IPS-18c (cell line): ENCODE measurements around the gene MORN5.

Source experiments
- H3K4me3 ChIP-seq: 2 replicates; pipeline ENCODE4 v1.7.0; 2013; ENCODE audit warnings: low read depth, mild to moderate bottlenecking, low read length, moderate library complexity; ENCODE audit not compliant: insufficient read depth
- H3K9me3 ChIP-seq: one replicate; pipeline ENCODE4 v1.6.1; 2013; ENCODE audit warnings: mild to moderate bottlenecking, low read length, moderate library complexity; ENCODE audit not compliant: control insufficient read depth, insufficient read depth

The MORN5 gene

DNA sequence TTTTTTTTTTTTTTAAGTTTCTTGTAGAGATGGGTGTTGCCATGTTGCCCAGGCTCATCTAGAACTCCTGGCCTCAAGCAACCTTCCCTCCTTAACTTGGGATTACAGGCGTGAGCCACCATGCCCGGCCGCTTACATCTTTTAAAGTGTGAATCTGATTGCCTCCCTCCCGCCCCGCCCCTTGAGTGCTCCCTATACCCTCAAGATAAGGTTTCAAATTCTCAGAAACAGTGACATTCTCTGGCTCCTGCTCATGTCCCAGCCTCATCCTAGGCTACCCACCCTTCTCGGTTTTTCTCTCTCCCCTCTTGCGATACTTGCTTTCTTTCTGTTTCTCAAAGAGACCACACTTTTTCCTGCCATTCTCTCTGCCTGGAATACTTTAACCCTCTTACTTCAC lies 12.4 kb downstream of the MORN5 start:
- H3K9me3 ChIP-seq, result no peaks in the 10 kb centered on the region
- no peak overlapping the region for H3K4me3 ChIP-seq

DNA sequence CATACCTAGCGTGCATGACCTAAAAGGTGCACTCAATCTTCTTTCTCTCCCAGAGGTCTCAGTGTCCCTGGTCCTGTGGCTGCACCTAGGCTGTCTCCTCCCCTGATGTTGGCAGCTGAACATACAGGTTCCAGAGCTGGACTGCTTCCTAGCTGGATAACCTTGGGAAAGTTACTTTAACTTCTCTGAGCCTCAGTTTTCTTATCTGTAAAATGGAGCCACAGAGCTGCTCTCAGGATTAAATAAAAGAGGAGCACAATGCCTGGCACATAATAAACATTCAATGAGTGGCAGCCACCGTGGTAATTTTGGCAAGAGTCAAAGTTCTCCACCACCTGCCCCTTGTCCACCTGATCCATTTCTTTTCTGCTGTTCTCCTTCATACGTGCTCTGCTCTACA lies 14.0 kb downstream of the MORN5 start:
- H3K9me3 ChIP-seq, result no peaks in the 10 kb centered on the region

DNA sequence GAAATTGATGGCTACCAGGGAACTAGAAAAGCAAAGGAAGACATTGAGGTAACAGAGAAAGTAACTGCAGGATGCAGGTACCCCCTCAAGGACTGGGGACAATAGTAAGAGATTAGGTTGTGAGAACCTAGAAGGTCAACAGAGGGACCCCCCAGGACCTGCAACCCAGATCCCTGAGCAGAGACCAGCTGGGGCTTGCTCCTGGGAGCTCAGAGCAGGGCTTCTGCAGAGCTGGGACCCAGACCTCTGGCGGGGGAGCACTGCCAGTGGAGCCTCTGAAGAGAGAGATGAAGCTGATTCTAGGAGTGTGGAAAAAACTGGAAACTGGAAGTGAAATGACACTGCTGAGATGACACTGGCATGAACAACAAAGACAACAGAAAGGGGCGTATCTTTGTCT lies 17.2 kb downstream of the MORN5 start:
- no peak overlapping the region for H3K4me3 ChIP-seq

More for the DNA sequence above, 14.0 kb downstream of the MORN5 start:
- no peak overlapping the region for H3K4me3 ChIP-seq

DNA sequence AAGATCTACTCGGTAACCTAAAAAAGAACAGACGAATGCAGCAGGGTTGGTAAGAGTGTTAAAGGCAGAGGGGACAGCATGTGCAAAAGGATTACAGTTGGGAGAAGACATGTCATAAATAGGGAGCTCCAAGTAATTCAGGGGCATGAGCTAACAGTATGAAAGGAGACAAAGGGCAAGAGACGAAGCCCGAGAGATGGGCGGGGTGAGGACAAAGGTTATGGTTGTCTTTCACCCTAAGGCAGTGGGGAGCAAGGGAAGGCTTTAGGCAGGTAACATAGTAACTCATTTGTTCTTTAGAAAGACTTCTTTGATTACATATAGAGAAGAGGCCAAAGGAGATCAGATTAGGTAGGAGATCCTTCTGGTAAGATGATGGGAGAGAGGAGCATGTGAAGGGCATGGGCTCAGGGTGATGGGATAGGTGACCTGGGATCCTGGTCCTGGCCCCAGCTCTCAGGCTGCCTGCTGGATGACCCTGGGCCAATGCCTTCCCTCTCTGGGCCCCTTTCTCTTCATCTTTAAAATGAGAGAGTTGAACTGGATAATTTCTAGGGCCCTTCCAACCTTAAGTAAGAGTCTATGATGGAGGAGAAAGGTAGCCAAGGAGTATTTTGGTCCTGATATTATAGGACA lies 19.5 kb downstream of the MORN5 start:
- no peak overlapping the region for H3K4me3 ChIP-seq
- H3K9me3 ChIP-seq, result no peaks in the 10 kb centered on the region

More for the DNA sequence above, 17.2 kb downstream of the MORN5 start:
- H3K9me3 ChIP-seq, result no peaks in the 10 kb centered on the region

DNA sequence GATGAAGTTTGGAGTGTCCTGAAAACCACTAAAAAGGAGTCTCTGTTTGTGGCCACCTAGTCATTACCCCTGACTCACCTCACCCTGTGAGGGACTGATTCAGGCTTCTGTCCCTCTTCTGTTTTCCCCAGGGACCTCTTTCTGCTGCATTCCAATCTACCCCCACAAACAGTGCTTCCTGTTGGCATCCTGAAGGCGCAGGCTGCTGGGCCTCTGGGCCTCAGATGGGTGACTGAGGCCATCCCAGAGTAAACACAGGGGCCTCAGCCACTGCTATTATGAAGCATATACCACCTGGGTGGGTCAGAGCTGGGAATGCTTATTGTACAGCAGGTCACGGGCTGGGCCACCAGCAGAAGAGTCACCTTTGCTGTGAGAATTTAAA lies 20.0 kb downstream of the MORN5 start:
- Histone ChIP-seq H3K4me3 (no peak overlapping the region), H3K9me3 (no peaks in the 10 kb centered on the region)

DNA sequence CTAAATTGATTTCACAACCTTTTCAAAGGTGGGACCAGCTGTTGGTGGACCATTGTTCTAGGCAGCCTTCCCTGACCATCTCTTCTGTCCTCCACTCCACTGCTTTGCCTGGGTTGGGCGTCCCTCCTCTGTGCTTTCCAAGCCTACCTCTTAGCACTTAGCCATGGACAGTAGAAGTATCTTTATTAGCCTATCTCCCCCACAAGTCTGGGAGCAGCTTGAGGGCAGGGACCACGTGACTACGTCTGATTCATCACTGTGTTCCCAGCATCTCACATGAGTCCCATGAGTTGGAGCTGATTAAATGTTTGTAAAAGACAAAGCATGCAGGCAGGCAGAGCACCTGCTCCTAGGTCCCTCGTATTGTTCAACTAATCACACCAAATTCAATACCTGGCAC lies 20.9 kb downstream of the MORN5 start:
- no peak overlapping the region for H3K4me3 ChIP-seq
- no peaks in the 10 kb centered on the region for H3K9me3 ChIP-seq

DNA sequence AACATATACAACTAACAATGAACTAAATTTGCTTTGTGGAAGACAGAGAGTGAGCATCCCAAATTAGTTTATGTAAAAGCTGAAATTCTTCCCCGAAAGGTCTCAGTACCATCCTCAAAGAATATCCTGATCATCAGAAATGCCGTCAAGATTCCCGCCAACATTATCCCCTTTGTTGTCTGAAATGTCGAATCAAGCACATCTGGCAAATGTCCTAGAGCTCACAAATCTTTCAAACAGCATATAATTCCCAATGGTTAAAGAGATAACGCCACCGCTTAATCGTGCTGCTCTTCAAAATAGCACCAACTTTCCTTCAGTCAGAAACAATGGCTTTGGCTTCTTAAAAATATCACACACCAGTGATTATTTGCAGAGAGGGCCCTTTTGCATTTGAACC lies 23.8 kb downstream of the MORN5 start:
- H3K4me3 ChIP-seq, result no peak overlapping the region
- H3K9me3 ChIP-seq, result peaks cover 2% of the 10 kb centered on the region

DNA sequence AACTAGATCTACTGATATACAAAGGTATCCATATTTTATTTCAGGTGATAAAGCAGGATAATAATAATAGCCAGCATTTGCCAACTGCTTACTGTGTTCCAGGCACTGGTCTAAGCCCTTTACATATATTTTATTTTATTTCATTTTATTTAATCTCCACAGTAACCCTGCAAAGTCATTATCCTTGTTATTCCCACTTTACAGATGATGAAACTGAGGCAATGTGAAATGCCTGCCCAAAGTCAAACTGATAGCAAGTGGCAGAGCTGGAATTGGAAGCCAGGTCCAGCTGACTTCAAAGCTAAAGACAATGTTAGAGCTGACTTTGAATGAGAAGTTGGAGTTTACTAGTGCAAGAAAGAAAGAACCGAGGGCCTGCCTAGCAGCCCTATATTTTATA lies 24.8 kb downstream of the MORN5 start:
- Histone ChIP-seq H3K4me3 (no peak overlapping the region), H3K9me3 (peaks cover 2% of the 10 kb centered on the region)

DNA sequence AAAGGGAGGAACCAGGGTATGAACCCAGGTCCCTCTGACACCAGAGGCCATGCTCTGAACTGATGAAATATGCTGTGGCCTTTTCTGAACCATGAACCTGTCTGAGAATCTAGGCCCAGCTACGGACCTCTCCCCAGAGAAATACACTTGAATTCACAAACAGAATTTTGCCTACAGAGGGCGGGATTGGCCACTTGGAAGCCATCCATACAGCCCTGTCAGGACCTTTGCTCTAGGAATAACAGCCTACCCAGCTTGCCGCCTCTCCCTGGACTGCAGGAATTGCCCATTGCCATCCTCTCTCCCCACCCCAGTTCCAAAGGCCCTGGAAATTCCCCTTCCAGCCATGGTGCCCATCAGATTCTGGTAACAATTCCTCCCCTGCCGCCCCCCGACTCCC lies 26.6 kb downstream of the MORN5 start:
- H3K4me3 ChIP-seq, result no peak overlapping the region
- H3K9me3 ChIP-seq, result peaks cover 2% of the 10 kb centered on the region

DNA sequence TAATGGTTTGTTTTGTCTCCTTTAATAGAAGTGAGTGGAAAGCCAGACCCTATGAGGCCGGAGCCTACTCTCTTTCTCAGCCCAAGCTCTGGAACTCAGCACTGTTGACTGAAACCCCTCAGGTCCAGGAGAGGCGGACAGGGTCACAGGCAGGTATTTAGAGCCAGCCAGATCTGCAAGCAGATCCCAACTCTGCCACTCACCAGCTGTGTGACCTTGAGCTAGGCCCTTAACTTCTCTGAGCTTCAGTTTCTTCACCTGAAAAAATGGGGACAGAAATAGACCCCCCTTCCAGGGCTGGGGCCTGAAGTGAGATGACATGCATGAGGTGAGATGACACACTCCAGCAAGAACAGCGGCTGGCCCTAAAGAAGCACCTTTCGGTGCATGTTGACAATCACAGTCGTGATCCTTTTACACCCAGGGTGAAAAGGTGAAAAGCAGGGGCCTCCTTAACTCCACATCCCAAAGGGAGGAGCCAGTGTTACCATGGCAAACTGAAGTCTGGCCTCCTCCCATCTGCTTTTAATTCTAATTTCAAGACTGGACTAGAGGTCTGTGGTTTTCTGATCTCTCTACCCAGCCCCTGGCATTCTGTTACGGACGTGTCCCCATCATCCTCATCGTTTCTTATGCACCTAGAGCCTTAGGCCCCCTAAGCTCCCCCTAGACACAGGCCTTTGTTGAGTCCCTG lies 27.2 kb downstream of the MORN5 start:
- Histone ChIP-seq H3K4me3 (no peak overlapping the region), H3K9me3 (peaks cover 2% of the 10 kb centered on the region)

DNA sequence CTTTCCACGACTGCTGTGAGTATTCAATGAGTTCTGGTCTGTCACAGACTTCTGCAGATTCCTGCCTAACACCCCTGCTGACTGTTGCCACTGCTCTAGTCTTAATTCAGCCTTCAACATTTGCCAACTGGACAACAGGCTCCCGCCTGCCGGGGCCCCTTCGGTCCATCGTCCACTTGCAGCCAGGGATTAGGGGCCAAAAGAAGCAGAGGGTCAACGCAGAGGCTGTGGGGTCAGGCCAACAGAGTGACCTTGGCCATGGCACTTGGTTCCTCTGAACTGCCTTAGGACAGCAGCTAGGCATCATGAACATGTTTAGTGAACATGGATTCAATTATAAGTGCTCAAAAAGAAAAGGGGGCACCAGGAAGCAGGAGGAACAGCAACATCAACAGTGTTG lies 28.7 kb downstream of the MORN5 start:
- no peak overlapping the region for H3K4me3 ChIP-seq
- peaks cover 2% of the 10 kb centered on the region for H3K9me3 ChIP-seq

DNA sequence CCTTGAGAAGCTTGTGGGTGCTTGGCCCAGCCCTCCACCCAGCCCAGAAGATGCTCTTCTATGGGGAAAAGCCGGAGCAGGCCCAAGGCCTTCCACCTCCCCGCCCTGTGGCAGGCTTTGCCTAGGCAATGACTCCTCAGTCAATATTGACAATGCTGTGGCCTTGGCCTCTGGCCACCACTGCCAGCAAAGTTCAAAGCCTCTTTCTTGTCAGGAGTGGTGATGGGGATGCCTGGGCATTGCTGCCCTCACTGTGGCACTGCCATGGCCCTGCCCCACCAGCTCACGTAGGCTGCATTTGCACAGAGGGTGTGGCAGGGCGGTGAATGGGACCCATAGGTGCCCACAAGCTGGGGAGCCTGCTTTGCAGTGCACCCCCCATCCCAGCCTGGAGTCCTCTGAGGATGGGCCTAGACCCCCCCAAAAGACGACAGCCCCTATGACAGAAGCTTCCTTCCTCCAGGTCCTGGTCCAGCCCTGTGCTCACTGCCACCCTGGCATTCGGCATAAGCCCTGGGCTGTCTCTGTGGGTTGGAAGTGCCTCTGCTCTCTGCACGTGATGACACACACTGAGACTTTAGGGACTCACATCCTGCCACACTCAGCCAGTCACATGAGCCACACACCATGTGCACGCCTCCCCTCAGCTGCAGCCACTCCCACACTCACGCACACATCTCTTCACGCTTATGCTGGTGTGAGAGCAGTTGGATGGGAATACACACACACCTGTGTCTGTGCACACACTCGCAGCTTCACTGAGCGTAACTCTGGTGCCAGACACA lies 31.1 kb downstream of the MORN5 start:
- H3K4me3 ChIP-seq, result no peak overlapping the region
- H3K9me3 ChIP-seq, result peaks cover 2% of the 10 kb centered on the region

DNA sequence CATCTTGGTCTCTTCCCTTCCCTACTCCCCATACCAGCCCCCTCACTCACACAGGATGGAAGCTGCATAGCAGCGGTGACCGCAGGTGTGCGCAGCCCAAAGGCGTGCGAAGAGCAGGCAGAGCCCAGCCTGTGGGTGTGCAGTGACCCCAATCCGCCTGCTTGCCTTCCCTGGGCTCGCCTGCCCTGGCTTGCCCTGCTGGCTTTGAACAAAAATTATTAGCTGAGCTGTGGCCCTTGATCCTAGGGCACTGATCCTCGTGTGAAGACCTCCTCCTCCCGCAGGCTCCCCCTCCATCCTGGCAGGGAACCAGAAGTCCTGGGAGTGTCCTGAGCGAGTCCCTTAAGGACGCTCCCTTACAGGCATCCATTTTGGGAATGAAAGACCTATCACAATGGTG lies 31.9 kb downstream of the MORN5 start:
- H3K9me3 ChIP-seq, result peaks cover 2% of the 10 kb centered on the region
- H3K4me3 ChIP-seq, result no peak overlapping the region

DNA sequence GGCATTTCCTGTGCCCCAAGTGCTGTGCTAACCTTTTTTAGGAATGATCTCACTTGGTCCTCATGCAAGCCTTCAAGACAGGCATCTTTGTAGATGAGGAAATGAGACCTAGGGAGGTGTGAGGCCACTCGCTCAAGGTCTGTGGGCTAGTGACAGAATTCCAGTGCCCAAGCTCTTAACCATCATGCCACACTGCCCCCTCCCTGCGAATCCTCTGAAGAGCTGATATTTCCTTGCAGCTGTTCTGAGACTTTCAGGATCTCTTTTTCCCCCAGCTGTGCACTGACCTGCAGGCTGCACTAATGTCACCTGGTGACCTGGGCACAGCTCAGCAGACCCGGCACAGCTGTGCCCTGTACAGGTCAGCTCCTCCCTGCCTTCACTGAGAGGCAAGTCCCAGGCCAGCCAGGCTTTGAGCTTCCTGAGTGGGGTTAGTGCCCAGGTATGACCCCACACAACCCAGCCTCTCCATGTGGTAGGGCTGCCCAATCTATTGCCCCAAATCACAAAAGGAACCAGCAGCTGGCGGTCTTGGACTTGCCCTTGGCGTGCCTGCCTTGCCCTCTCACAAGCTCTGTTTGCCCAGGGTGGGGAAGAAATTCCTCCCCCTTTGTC lies 32.7 kb downstream of the MORN5 start:
- peaks cover 2% of the 10 kb centered on the region for H3K9me3 ChIP-seq

DNA sequence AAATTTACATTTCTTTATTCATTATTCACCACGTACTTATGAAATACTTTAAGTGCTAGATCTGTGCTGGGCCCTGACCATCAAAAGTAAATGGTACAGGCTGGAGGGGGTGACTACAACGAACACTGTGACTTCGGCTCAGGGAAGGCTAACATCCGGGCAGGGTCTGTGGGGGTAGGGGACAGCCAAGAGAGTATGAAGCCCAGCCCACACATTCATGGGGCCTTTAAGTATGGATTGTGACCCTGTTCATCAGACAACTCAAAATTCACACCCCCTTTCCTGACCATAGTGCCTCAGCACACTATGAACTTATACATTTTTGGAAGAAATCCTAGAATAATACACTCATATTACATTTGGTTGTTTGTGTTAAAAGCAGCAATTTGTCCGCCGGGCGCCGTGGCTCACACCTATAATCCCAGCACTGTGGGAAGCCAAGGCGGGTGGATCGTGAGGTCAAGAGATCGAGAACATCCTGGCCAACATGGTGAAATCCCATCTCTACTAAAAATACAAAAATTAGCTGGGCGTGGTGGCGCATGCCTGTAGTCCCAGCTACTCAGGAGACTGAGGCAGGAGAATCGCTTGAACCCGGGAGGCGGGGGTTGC lies 33.3 kb downstream of the MORN5 start:
- peaks cover 2% of the 10 kb centered on the region for H3K9me3 ChIP-seq

More for the DNA sequence above, 32.7 kb downstream of the MORN5 start:
- no peak overlapping the region for H3K4me3 ChIP-seq

DNA sequence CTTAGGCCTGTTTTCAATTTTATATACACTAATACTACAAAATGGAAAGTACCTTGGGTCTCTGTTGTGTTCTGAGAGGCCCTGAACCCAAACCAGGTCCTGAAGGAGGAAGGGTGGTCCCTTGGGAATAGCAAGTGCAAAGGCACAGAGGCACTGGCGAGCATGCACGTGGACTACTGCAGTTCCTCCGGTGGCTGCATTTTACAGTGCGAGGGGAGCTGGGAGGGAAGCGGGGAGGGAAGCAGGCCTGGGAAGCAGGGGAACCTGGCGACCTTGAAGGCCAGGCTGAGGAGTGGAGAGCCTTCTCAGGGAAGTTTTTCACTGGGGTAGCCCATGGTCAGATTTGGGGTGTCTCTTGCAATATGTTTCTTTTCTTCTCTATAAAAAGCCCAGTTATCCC lies 33.9 kb downstream of the MORN5 start:
- H3K4me3 ChIP-seq, result no peak overlapping the region
- no peaks in the 10 kb centered on the region for H3K9me3 ChIP-seq

More for the DNA sequence above, 33.3 kb downstream of the MORN5 start:
- no peak overlapping the region for H3K4me3 ChIP-seq

DNA sequence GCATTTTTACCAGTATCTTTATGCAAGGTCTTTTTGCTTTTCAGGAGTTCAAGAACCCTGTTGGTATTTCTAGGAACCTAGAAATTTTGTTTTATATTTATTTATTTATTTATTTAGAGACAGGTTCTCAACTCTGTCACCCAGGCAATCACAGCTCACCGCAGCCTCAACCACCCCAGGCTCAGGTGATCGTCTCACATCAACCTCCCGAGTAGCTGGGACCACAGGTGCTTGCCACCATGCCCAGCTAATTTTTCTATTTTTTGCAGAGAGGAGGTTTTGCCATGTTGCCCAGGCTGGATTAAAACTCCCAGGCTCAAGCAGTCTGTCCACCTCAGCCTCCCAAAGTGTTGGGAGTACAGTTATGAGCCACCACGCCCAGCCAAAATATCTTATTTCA lies 36.2 kb downstream of the MORN5 start:
- Histone ChIP-seq H3K9me3 (no peaks in the 10 kb centered on the region), H3K4me3 (no peak overlapping the region)
